Type B pancreatic cell (in vitro differentiated cells): ENCODE data around the gene KLK7. TPM values are rescaled to one million over a fixed set of nuclear protein-coding genes. Genes with fewer than 3 reads are reported as not detected.

Experiments used
- DNase-seq: peaks from one replicate; pipeline ENCODE4 v3.0.0; 2021; ENCODE audit warnings: mixed read lengths; ENCODE audit not compliant: unreplicated experiment; ENCODE audit errors: extremely low spot score
- H3K27ac Mint-ChIP-seq: 2 replicates; pipeline ENCODE4 v1.8.0; 2021; ENCODE audit warnings: mild to moderate bottlenecking, mixed read lengths
- H3K27me3 Mint-ChIP-seq: 2 replicates; pipeline ENCODE4 v1.8.0; 2021; ENCODE audit warnings: mixed read lengths
- H3K36me3 Mint-ChIP-seq: 2 replicates; pipeline ENCODE4 v1.8.0; 2021; ENCODE audit warnings: mixed read lengths
- H3K4me1 Mint-ChIP-seq: one replicate; pipeline ENCODE4 v1.8.0; 2021; ENCODE audit warnings: mixed read lengths; ENCODE audit not compliant: unreplicated experiment
- H3K4me3 Mint-ChIP-seq: 2 replicates; pipeline ENCODE4 v1.8.0; 2021; ENCODE audit warnings: mild to moderate bottlenecking, mixed read lengths
- H3K9me3 Mint-ChIP-seq: 2 replicates; pipeline ENCODE4 v1.8.0; 2021; ENCODE audit warnings: mixed read lengths
- CTCF ChIP-seq: fragments of 200-600 bp; sonication (generic); conservative IDR thresholded peaks from 2 replicates; pipeline ENCODE4 v1.5.0; 2021; ENCODE audit warnings: antibody characterized with exemption, mild to moderate bottlenecking
- total RNA-seq: library from RNA; stranded (reverse); gene quantifications from 2 replicates; pipeline ENCODE4 v1.2.1, GENCODE V29; 2021; ENCODE audit warnings: low replicate concordance

KLK7 gene
- total RNA-seq, 1 donor from 2014 or later, result not detected

- Mint-ChIP-seq H3K4me1 (no peaks in the 10 kb centered on the region), H3K4me3 (no peak overlapping the region), H3K36me3 (no peaks in the 10 kb centered on the region), H3K27me3 (peaks cover 41% of the 10 kb centered on the region), H3K9me3 (no peaks in the 10 kb centered on the region), H3K27ac (no peak overlapping the region)
- no peak for DNase-seq
- TF ChIP-seq CTCF, result no peak
Observed at GRCh38 chr19:50931023-50931422, 52.7 kb downstream of the KLK7 start.

- no peaks in the 10 kb centered on the region for H3K9me3 Mint-ChIP-seq
- DNase-seq, result no peak
- H3K4me1 Mint-ChIP-seq, result no peaks in the 10 kb centered on the region
- H3K27me3 Mint-ChIP-seq, result peaks cover 51% of the 10 kb centered on the region
- no peaks in the 10 kb centered on the region for H3K36me3 Mint-ChIP-seq
- TF ChIP-seq CTCF, result no peak
- no peak overlapping the region for H3K27ac Mint-ChIP-seq
- H3K4me3 Mint-ChIP-seq, result no peak overlapping the region
Observed at GRCh38 chr19:50928831-50929230, 54.9 kb downstream of the KLK7 start.

Other genes with a start within 250 kb of the KLK7 start
- gene GPR32, start 213.5 kb downstream of the KLK7 start, total RNA-seq, result not detected in 2 replicates
- not detected in 2 replicates for gene ACP4, start 193.5 kb downstream of the KLK7 start, total RNA-seq
- 1.5 and 2.9 TPM in 2 replicates for gene KLK1, start 160.1 kb downstream of the KLK7 start, total RNA-seq
- 0.26 TPM in 1 of 2 replicates, not detected in the other for gene KLK15, start 150.3 kb downstream of the KLK7 start, total RNA-seq
- not detected in 2 replicates for gene KLK3, start 129.0 kb downstream of the KLK7 start, total RNA-seq
- gene KLK2, start 110.5 kb downstream of the KLK7 start, total RNA-seq, result 0.43 TPM in 1 of 2 replicates, not detected in the other
- gene KLK4, start 72.5 kb downstream of the KLK7 start, total RNA-seq, result 0.46 TPM in 1 of 2 replicates, not detected in the other
- gene KLK5, start 30.9 kb downstream of the KLK7 start, total RNA-seq, result not detected in 2 replicates
- gene KLK6, start 14.3 kb downstream of the KLK7 start, total RNA-seq, result 5.0 and 5.5 TPM in 2 replicates
- 2.6 and 12.0 TPM in 2 replicates for gene KLK8, start 17.7 kb upstream of the KLK7 start, total RNA-seq
- 1.8 and 2.2 TPM in 2 replicates for gene KLK10, start 35.8 kb upstream of the KLK7 start, total RNA-seq
- gene KLK11, start 42.7 kb upstream of the KLK7 start, total RNA-seq, result 1.3 and 1.4 TPM in 2 replicates
- 0.83 and 1.6 TPM in 2 replicates for gene KLK12, start 51.1 kb upstream of the KLK7 start, total RNA-seq
- gene KLK13, start 81.2 kb upstream of the KLK7 start, total RNA-seq, result 1.5 and 4.7 TPM in 2 replicates
- gene KLK14, start 99.0 kb upstream of the KLK7 start, total RNA-seq, result 0.29 and 0.43 TPM in 2 replicates
- gene CTU1, start 124.5 kb upstream of the KLK7 start, total RNA-seq, result 8.4 and 9.3 TPM in 2 replicates
- gene SIGLEC9, start 141.0 kb upstream of the KLK7 start, total RNA-seq, result not detected in 2 replicates
- gene SIGLEC7, start 158.4 kb upstream of the KLK7 start, total RNA-seq, result not detected in 2 replicates
- gene CD33, start 241.2 kb upstream of the KLK7 start, total RNA-seq, result not detected in 2 replicates